Measurements from ENCODE around the gene TAF8.

The TAF8 gene

GRCh38 chr6:42068173-42068572 is 17.8 kb downstream of the TAF8 start:
- peaks cover 61% of the 10 kb centered on the region for H3K36me3 ChIP-seq (ENCODE audit: control insufficient read depth, low read length)
- TF ChIP-seq EZH2phosphoT487 (IDR thresholded peaks at IDR 0.05; ENCODE audit: borderline replicate concordance, low read length) (no peak), CTCF (IDR thresholded peaks at IDR 0.05; ENCODE audit: low read depth, low read length, poor library complexity, severe bottlenecking) (no peak)
- no peaks in the 10 kb centered on the region for H3K9me2 ChIP-seq (replicated peaks; ENCODE audit: control insufficient read depth, low read length)
- no peaks in the 10 kb centered on the region for H3K4me1 ChIP-seq (ENCODE audit: control insufficient read depth, low read length)
- H3F3A ChIP-seq (ENCODE audit: control insufficient read depth, insufficient read depth): no peaks in the 10 kb centered on the region
- no peaks in the 10 kb centered on the region for H4K20me1 ChIP-seq (ENCODE audit: control insufficient read depth, insufficient read depth, low read depth, low read length)
- H3K4me3 ChIP-seq (ENCODE audit: low read length): no peak overlapping the region
- no peaks in the 10 kb centered on the region for H3K27me3 ChIP-seq (ENCODE audit: control insufficient read depth, low read length)
- H3K9me3 ChIP-seq (ENCODE audit: control insufficient read depth, insufficient read depth, low read length): no peaks in the 10 kb centered on the region
- H3K79me2 ChIP-seq (ENCODE audit: control insufficient read depth, low read length): no peaks in the 10 kb centered on the region
- no peak overlapping the region for H3K4me2 ChIP-seq (ENCODE audit: low read length)
- H3K27ac ChIP-seq (ENCODE audit: low read depth, low read length): no peak overlapping the region

GRCh38 chr6:42068872-42069522 is 18.7 kb downstream of the TAF8 start:
- H3K4me3 ChIP-seq (ENCODE audit: low read length): no peak overlapping the region
- no peaks in the 10 kb centered on the region for H4K20me1 ChIP-seq (ENCODE audit: control insufficient read depth, insufficient read depth, low read depth, low read length)
- H3K4me2 ChIP-seq (ENCODE audit: low read length): no peak overlapping the region
- H3K9me3 ChIP-seq (ENCODE audit: control insufficient read depth, insufficient read depth, low read length): no peaks in the 10 kb centered on the region
- H3K36me3 ChIP-seq (ENCODE audit: control insufficient read depth, low read length): peaks cover 53% of the 10 kb centered on the region
- no peaks in the 10 kb centered on the region for H3K27me3 ChIP-seq (ENCODE audit: control insufficient read depth, low read length)
- no peak for TF ChIP-seq EZH2phosphoT487 (IDR thresholded peaks at IDR 0.05; ENCODE audit: borderline replicate concordance, low read length)
- H3K9me2 ChIP-seq (replicated peaks; ENCODE audit: control insufficient read depth, low read length): no peaks in the 10 kb centered on the region
- no peaks in the 10 kb centered on the region for H3K4me1 ChIP-seq (ENCODE audit: control insufficient read depth, low read length)
- no peak overlapping the region for H3K27ac ChIP-seq (ENCODE audit: low read depth, low read length)
- H3F3A ChIP-seq (ENCODE audit: control insufficient read depth, insufficient read depth): no peaks in the 10 kb centered on the region
- no peaks in the 10 kb centered on the region for H3K79me2 ChIP-seq (ENCODE audit: control insufficient read depth, low read length)

- H3K9me3 ChIP-seq (ENCODE audit: control insufficient read depth, insufficient read depth, low read length): no peaks in the 10 kb centered on the region
- H3K4me3 ChIP-seq (ENCODE audit: low read length): no peak overlapping the region
- H3K79me2 ChIP-seq (ENCODE audit: control insufficient read depth, low read length): no peaks in the 10 kb centered on the region
- H4K20me1 ChIP-seq (ENCODE audit: control insufficient read depth, insufficient read depth, low read depth, low read length): no peaks in the 10 kb centered on the region
- no peaks in the 10 kb centered on the region for H3F3A ChIP-seq (ENCODE audit: control insufficient read depth, insufficient read depth)
- peaks cover 47% of the 10 kb centered on the region for H3K36me3 ChIP-seq (ENCODE audit: control insufficient read depth, low read length)
- H3K4me1 ChIP-seq (ENCODE audit: control insufficient read depth, low read length): no peaks in the 10 kb centered on the region
- no peak for TF ChIP-seq CTCF (IDR thresholded peaks at IDR 0.05; ENCODE audit: low read depth, low read length, poor library complexity, severe bottlenecking)
- TF ChIP-seq EZH2phosphoT487 (IDR thresholded peaks at IDR 0.05; ENCODE audit: borderline replicate concordance, low read length): no peak
- no peaks in the 10 kb centered on the region for H3K27me3 ChIP-seq (ENCODE audit: control insufficient read depth, low read length)
- H3K9me2 ChIP-seq (replicated peaks; ENCODE audit: control insufficient read depth, low read length): no peaks in the 10 kb centered on the region
- no peak overlapping the region for H3K4me2 ChIP-seq (ENCODE audit: low read length)
- no peak overlapping the region for H3K27ac ChIP-seq (ENCODE audit: low read depth, low read length)
These were observed 21.7 kb downstream of the TAF8 start for GRCh38 chr6:42071881-42072583.

GRCh38 chr6:42073287-42073686 is 23.0 kb downstream of the TAF8 start:
- H3K9me2 ChIP-seq (replicated peaks; ENCODE audit: control insufficient read depth, low read length): no peaks in the 10 kb centered on the region
- H3K27ac ChIP-seq (ENCODE audit: low read depth, low read length): no peak overlapping the region
- no peak for TF ChIP-seq EZH2phosphoT487 (IDR thresholded peaks at IDR 0.05; ENCODE audit: borderline replicate concordance, low read length)
- TF ChIP-seq CTCF (IDR thresholded peaks at IDR 0.05; ENCODE audit: low read depth, low read length, poor library complexity, severe bottlenecking): no peak
- no peak overlapping the region for H3K4me2 ChIP-seq (ENCODE audit: low read length)
- H3K4me1 ChIP-seq (ENCODE audit: control insufficient read depth, low read length): no peaks in the 10 kb centered on the region
- H4K20me1 ChIP-seq (ENCODE audit: control insufficient read depth, insufficient read depth, low read depth, low read length): no peaks in the 10 kb centered on the region
- H3K9me3 ChIP-seq (ENCODE audit: control insufficient read depth, insufficient read depth, low read length): no peaks in the 10 kb centered on the region
- peaks cover 42% of the 10 kb centered on the region for H3K36me3 ChIP-seq (ENCODE audit: control insufficient read depth, low read length)
- H3K79me2 ChIP-seq (ENCODE audit: control insufficient read depth, low read length): no peaks in the 10 kb centered on the region
- H3K27me3 ChIP-seq (ENCODE audit: control insufficient read depth, low read length): no peaks in the 10 kb centered on the region
- no peaks in the 10 kb centered on the region for H3F3A ChIP-seq (ENCODE audit: control insufficient read depth, insufficient read depth)
- H3K4me3 ChIP-seq (ENCODE audit: low read length): no peak overlapping the region

All from DOHH2 (cell line).